Measurements from ENCODE around the gene FGF2. TPM values are rescaled to one million over a fixed set of nuclear protein-coding genes. Genes with fewer than 3 reads are reported as not detected.
"Not testable (repeated sequence)": the region's sequence is repeated elsewhere in the genome, so short reads cannot be mapped to it uniquely, and the experiment has no call there.

The FGF2 gene
- total and polyA plus RNA-seq, 2 donors (not counting 1 experiment from before 2014, with no cell fraction given): 0.13 TPM; not detected in 1

DNA sequence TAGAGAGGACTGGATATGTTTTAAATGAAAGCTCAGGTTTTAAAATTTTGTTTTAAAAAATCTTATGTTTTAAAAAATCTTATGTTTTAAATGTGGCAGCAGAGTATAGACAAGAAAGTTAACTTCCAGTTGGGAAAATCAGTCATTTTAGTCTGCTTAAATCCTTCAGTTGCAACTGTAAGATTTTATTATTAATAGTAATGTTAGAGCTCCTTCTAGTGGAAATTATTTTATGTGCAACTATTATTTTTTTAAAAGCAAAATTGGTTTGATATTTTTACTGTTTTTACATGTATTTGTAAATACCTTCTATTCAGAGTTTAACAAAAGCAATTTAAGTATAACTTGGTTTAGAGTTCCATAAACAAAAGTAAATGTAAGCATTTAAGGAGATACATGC, 104.2 kb downstream of the FGF2 start:
- no peak for ATAC-seq (ENCODE audit: low read depth)
- POLR2A ChIA-PET: no interaction called here
- no peak overlapping the region for H3K27ac Mint-ChIP-seq
- no peak overlapping the region for H3K27ac ChIP-seq (ENCODE audit: low read length in 2 of 2)
- no peaks in the 10 kb centered on the region for H3K27me3 ChIP-seq (replicated peaks in 1 of 4; ENCODE audit: control extremely low read depth in 1 of 4, control insufficient read depth in 3 of 4, insufficient read depth in 4 of 4, low read length in 3 of 4)
- peaks cover 12% of the 10 kb centered on the region for H3K79me2 ChIP-seq (ENCODE audit: control insufficient read depth, insufficient read depth, low read length)
- peaks cover 10 to 38% of the 10 kb centered on the region in 2 experiments for H3K36me3 ChIP-seq (replicated peaks in 1 of 2; ENCODE audit: control extremely low read depth in 1 of 2, control insufficient read depth in 1 of 2, extremely low read depth in 1 of 2, insufficient read depth in 2 of 2, low read length in 1 of 2)
- CTCF ChIA-PET: interaction anchor here (0.6 to 7.2 kb wide), 14 partner anchors 9 to 1560 kb away, joined by 3 to 71 read pairs (median 7); partner anchors contain the start of genes BBS12 and NUDT6
- no peaks in the 10 kb centered on the region for H3K9me3 Mint-ChIP-seq (ENCODE audit: insufficient read depth)
- no peak overlapping the region for H3K4me3 Mint-ChIP-seq
- H3K4me1 Mint-ChIP-seq: no peaks in the 10 kb centered on the region
- H3K4me3 ChIP-seq (ENCODE audit: control extremely low read depth in 1 of 5, extremely low read depth in 1 of 5, insufficient read depth in 1 of 5, low read depth in 2 of 5, low read length in 4 of 5): no peak overlapping the region
- intact Hi-C loops (cut with micrococcal nuclease): loop anchor here (1.0 kb wide), 1 partner anchor 173 kb away; no protein-coding TSS in a partner anchor
- H3K4me1 ChIP-seq (ENCODE audit: control insufficient read depth in 2 of 2, insufficient read depth in 2 of 2, low read length in 2 of 2): no peaks in the 10 kb centered on the region
- H4K20me1 ChIP-seq (ENCODE audit: control insufficient read depth, insufficient read depth, low read length, poor library complexity, severe bottlenecking): no peaks in the 10 kb centered on the region
- TF ChIP-seq, protein P1, sequence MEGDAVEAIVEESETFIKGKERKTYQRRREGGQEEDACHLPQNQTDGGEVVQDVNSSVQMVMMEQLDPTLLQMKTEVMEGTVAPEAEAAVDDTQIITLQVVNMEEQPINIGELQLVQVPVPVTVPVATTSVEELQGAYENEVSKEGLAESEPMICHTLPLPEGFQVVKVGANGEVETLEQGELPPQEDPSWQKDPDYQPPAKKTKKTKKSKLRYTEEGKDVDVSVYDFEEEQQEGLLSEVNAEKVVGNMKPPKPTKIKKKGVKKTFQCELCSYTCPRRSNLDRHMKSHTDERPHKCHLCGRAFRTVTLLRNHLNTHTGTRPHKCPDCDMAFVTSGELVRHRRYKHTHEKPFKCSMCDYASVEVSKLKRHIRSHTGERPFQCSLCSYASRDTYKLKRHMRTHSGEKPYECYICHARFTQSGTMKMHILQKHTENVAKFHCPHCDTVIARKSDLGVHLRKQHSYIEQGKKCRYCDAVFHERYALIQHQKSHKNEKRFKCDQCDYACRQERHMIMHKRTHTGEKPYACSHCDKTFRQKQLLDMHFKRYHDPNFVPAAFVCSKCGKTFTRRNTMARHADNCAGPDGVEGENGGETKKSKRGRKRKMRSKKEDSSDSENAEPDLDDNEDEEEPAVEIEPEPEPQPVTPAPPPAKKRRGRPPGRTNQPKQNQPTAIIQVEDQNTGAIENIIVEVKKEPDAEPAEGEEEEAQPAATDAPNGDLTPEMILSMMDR (IDR thresholded peaks at IDR 0.05): peak; percentile 78
- no peak for TF ChIP-seq EZH2 (IDR thresholded peaks at IDR 0.05; ENCODE audit: borderline replicate concordance, insufficient read depth, low read depth, low read length, poor library complexity, severe bottlenecking)
- no peak overlapping the region for H2AFZ ChIP-seq (ENCODE audit: insufficient read depth, low read depth, low read length, poor library complexity, severe bottlenecking)
- no peak overlapping the region for H3K4me2 ChIP-seq (replicated peaks; ENCODE audit: low read depth, low read length, poor library complexity, severe bottlenecking)
- no peaks in the 10 kb centered on the region for H3K27me3 Mint-ChIP-seq
- DNase-seq: peak; percentile 27
- H3K9ac ChIP-seq (ENCODE audit: low read length): no peak overlapping the region
- no peaks in the 10 kb centered on the region for H3K9me3 ChIP-seq (ENCODE audit: control extremely low read depth in 1 of 3, control insufficient read depth in 2 of 3, insufficient read depth in 1 of 3, low read length in 2 of 3)

DNA sequence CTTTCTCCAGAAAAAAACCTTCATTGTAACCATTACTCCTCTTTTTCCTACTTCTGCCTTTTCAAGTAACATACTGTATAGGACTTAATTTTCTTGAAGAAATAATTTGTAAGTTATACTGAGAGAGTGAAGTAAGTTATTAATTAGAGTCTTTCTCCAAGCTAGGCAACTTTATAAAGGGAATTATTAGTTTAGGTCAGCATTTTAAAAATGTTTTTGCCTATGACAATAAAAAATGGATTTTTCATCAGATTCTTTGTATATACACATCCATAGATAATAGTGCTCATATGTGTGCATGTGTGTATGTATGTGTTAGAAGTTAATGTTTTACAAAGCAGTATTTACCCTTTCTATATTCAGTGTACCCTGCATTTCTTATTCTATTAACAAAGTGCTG, 106.1 kb downstream of the FGF2 start:
- ChIA-PET POLR2A (no interaction called here), CTCF (interaction anchor here (0.7 to 7.2 kb wide), 3 partner anchors 175 to 1565 kb away, joined by 3 to 71 read pairs (median 3); no protein-coding TSS in a partner anchor)
- intact Hi-C loops (cut with micrococcal nuclease): no loop called here
- no peaks in the 10 kb centered on the region for H3K9me3 ChIP-seq (ENCODE audit: control extremely low read depth in 1 of 3, control insufficient read depth in 2 of 3, insufficient read depth in 1 of 3, low read length in 2 of 3)
- Mint-ChIP-seq H3K27ac (no peak overlapping the region), H3K4me1 (no peaks in the 10 kb centered on the region), H3K27me3 (no peaks in the 10 kb centered on the region), H3K4me3 (no peak overlapping the region), H3K9me3 (ENCODE audit: insufficient read depth) (no peaks in the 10 kb centered on the region)
- H3K9ac ChIP-seq (ENCODE audit: low read length): no peak overlapping the region
- H3K27me3 ChIP-seq (replicated peaks in 1 of 4; ENCODE audit: control extremely low read depth in 1 of 4, control insufficient read depth in 3 of 4, insufficient read depth in 4 of 4, low read length in 3 of 4): no peaks in the 10 kb centered on the region
- DNase-seq (no peak), ATAC-seq (ENCODE audit: low read depth) (no peak)
- no peak overlapping the region for H2AFZ ChIP-seq (ENCODE audit: insufficient read depth, low read depth, low read length, poor library complexity, severe bottlenecking)
- no peak for TF ChIP-seq EZH2 (IDR thresholded peaks at IDR 0.05; ENCODE audit: borderline replicate concordance, insufficient read depth, low read depth, low read length, poor library complexity, severe bottlenecking)
- TF ChIP-seq, protein P1 (IDR thresholded peaks at IDR 0.05): no peak
- H3K4me2 ChIP-seq (replicated peaks; ENCODE audit: low read depth, low read length, poor library complexity, severe bottlenecking): no peak overlapping the region
- no peaks in the 10 kb centered on the region for H3K4me1 ChIP-seq (ENCODE audit: control insufficient read depth in 2 of 2, insufficient read depth in 2 of 2, low read length in 2 of 2)
- H3K36me3 ChIP-seq (replicated peaks in 1 of 2; ENCODE audit: control extremely low read depth in 1 of 2, control insufficient read depth in 1 of 2, extremely low read depth in 1 of 2, insufficient read depth in 2 of 2, low read length in 1 of 2): peaks cover 12 to 47% of the 10 kb centered on the region in 2 experiments
- H4K20me1 ChIP-seq (ENCODE audit: control insufficient read depth, insufficient read depth, low read length, poor library complexity, severe bottlenecking): no peaks in the 10 kb centered on the region
- no peak overlapping the region for H3K27ac ChIP-seq (ENCODE audit: low read length in 2 of 2)
- H3K79me2 ChIP-seq (ENCODE audit: control insufficient read depth, insufficient read depth, low read length): no peaks in the 10 kb centered on the region
- H3K4me3 ChIP-seq (ENCODE audit: control extremely low read depth in 1 of 5, extremely low read depth in 1 of 5, insufficient read depth in 1 of 5, low read depth in 2 of 5, low read length in 4 of 5): no peak overlapping the region

DNA sequence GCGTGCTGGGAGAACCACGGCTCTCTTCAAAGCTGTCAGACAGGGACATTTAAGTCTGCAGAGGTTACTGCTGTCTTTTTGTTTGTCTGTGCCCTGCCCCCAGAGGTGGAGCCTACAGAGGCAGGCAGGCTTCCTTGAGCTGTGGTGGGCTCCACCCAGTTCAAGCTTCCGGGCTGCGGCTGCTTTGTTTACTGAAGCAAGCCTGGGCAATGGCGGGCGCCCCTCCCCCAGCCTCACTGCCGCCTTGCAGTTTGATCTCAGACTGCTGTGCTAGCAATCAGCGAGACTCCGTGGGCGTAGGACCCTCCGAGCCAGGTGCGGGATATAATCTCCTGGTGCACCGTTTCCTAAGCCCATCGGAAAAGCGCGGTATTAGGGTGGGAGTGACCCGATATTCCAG, 118.5 kb downstream of the FGF2 start:
- intact Hi-C loops (cut with micrococcal nuclease); H3K9ac ChIP-seq (ENCODE audit: low read length); H2AFZ ChIP-seq (ENCODE audit: insufficient read depth, low read depth, low read length, poor library complexity, severe bottlenecking); H3K4me1 ChIP-seq (ENCODE audit: control insufficient read depth in 2 of 2, insufficient read depth in 2 of 2, low read length in 2 of 2); H3K4me1 Mint-ChIP-seq; ATAC-seq (ENCODE audit: low read depth); H3K4me3 Mint-ChIP-seq; H3K27me3 Mint-ChIP-seq; H3K27me3 ChIP-seq (replicated peaks in 1 of 4; ENCODE audit: control extremely low read depth in 1 of 4, control insufficient read depth in 3 of 4, insufficient read depth in 4 of 4, low read length in 3 of 4); H3K4me2 ChIP-seq (replicated peaks; ENCODE audit: low read depth, low read length, poor library complexity, severe bottlenecking); CTCF ChIA-PET; H4K20me1 ChIP-seq (ENCODE audit: control insufficient read depth, insufficient read depth, low read length, poor library complexity, severe bottlenecking); H3K27ac ChIP-seq (ENCODE audit: low read length in 2 of 2); POLR2A ChIA-PET; H3K9me3 Mint-ChIP-seq (ENCODE audit: insufficient read depth); H3K9me3 ChIP-seq (ENCODE audit: control extremely low read depth in 1 of 3, control insufficient read depth in 2 of 3, insufficient read depth in 1 of 3, low read length in 2 of 3); DNase-seq; H3K27ac Mint-ChIP-seq; H3K79me2 ChIP-seq (ENCODE audit: control insufficient read depth, insufficient read depth, low read length); H3K4me3 ChIP-seq (ENCODE audit: control extremely low read depth in 1 of 5, extremely low read depth in 1 of 5, insufficient read depth in 1 of 5, low read depth in 2 of 5, low read length in 4 of 5): not testable (repeated sequence)
- peaks cover 8 to 20% of the 10 kb centered on the region in 2 experiments for H3K36me3 ChIP-seq (replicated peaks in 1 of 2; ENCODE audit: control extremely low read depth in 1 of 2, control insufficient read depth in 1 of 2, extremely low read depth in 1 of 2, insufficient read depth in 2 of 2, low read length in 1 of 2)
- 97% methylated on average over 6 of the region's 17 CpGs for WGBS (ENCODE audit: insufficient coverage)
